HG03342 (cell line): Measurements from ENCODE around the gene PIGZ.

Experiments
- ATAC-seq: cut with Tn5 transposase; IDR thresholded peaks from one replicate; pipeline ENCODE4 v1.9.1; 2021; ENCODE audit warnings: mild to moderate bottlenecking, moderate library complexity; ENCODE audit not compliant: unreplicated experiment

The PIGZ gene

DNA sequence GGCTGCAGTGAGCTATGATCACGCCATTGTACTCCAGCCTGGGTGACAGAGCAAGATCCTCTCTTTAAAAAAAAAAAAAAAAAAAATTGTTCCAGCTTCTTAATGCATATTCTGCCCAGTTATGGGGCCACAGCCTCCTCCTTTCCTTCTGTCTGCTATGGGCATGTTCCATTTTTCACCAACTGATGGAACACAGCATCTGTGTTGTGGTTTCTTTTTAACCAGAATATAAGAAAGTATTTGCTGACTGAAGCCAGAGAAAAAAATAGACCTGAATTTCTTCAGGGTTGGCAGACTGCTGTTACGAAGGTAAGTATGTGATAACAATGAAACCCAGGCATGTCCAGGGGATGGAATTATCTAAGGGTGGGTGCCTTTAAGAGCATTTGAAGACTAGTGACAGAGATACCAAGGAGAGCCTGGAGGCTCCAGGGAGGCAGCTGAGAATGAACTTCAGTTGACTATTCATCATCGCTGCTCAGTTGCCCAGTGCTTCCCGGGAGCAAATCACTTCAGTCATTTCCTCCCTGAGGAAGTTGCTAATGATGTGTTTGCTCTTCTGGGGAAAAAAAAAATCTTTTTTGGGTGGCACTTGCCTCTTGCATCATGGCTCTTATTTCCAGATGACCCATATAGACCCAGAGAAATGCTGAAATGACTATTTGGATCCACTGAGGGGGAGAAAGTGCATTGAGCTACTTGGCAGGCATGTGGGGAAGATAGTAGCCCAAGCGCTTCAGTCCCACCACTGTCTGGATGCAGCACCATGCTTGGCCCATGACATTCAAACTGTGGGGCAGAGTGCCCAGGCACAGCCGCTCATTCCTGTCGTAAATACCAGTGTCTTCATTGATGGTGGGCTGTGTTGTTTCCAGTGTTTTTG, 40.8 kb downstream of the PIGZ start:
- ATAC-seq, result no peak

- ATAC-seq, result no peak
These were observed 47.9 kb downstream of the PIGZ start for GRCh38 chr3:196920733-196921132.

- ATAC-seq, result no peak
These were observed 49.7 kb downstream of the PIGZ start for GRCh38 chr3:196918968-196919367.

GRCh38 chr3:196916995-196917394, 51.6 kb downstream of the PIGZ start:
- no peak for ATAC-seq

GRCh38 chr3:196916221-196916620, 52.4 kb downstream of the PIGZ start:
- ATAC-seq, result no peak

- no peak for ATAC-seq
These were observed 53.3 kb downstream of the PIGZ start for GRCh38 chr3:196915375-196915774.

GRCh38 chr3:196914866-196915265, 53.8 kb downstream of the PIGZ start:
- no peak for ATAC-seq

- no peak for ATAC-seq
These were observed 64.9 kb downstream of the PIGZ start for GRCh38 chr3:196903740-196904139.

DNA sequence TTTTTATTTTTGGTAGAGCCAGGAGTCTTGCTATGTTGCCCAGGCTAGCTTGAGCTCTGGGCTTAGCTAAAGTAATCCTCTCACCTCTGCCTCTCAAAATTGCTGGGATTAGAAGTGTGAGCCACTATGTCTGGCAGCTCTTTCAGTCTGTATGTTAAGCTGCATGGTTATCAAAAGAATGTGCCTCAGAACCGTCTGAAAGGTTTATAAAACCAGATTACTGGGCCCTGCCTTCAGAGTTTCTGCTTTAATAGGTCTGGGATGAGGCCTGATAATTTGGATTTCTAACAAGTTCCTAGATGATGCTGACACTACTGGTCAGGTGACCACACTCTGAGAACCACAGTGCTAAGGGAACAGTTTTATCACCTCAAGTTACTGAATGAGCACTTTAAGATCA, 66.3 kb downstream of the PIGZ start:
- ATAC-seq, result no peak

- ATAC-seq, result no peak
These were observed 66.9 kb downstream of the PIGZ start for GRCh38 chr3:196901768-196902167.
